Tongue (tissue), 3 donors: ENCODE data around the gene DYNC2LI1. TPM values are rescaled to one million over a fixed set of nuclear protein-coding genes. Genes with fewer than 3 reads are reported as not detected.

ENCODE experiments used
- DNase-seq: peaks from one replicate; pipeline ENCODE4 v3.0.0-alpha.2; 2015
- small RNA-seq: library from RNA; depleted of rRNA; stranded (forward); fragments of <200 nt; gene quantifications from one replicate; pipeline ENCODE3, GENCODE V24; 2014; ENCODE audit warnings: low replicate concordance
- total RNA-seq: library from RNA; depleted of rRNA; stranded (reverse); fragments of >200 nt; gene quantifications from one replicate; pipeline ENCODE4 v1.2.3, GENCODE V29; 2014

Gene DYNC2LI1
- total RNA-seq, 1 donor from 2014 or later: 37.3 TPM

- DNase-seq: no peak
Observed at GRCh38 chr2:43846140-43846793, 72.4 kb downstream of the DYNC2LI1 start.

GRCh38 chr2:43848214-43848613 is 74.4 kb downstream of the DYNC2LI1 start:
- no peak for DNase-seq

GRCh38 chr2:43851011-43851980 is 77.5 kb downstream of the DYNC2LI1 start:
- peak; percentile 6 for DNase-seq

GRCh38 chr2:43852196-43852730 is 78.4 kb downstream of the DYNC2LI1 start:
- DNase-seq: no peak

- no peak for DNase-seq
Observed at GRCh38 chr2:43853141-43854081, 79.6 kb downstream of the DYNC2LI1 start.

- no peak for DNase-seq
Observed at GRCh38 chr2:43854671-43855070, 80.8 kb downstream of the DYNC2LI1 start.

- DNase-seq: no peak
Observed at GRCh38 chr2:43855292-43855691, 81.5 kb downstream of the DYNC2LI1 start.

Small RNA genes within 50 kb of the gene (small RNA-seq; reads per million reads assigned to genes)
- not detected for gene RN7SKP66

Other genes with a start within 250 kb of the DYNC2LI1 start
- gene THADA, start 178.0 kb upstream of the DYNC2LI1 start, total RNA-seq: 57.0 TPM
- gene PLEKHH2, start 136.8 kb upstream of the DYNC2LI1 start, total RNA-seq: 26.0 TPM
- gene C1GALT1C1L, start 97.6 kb upstream of the DYNC2LI1 start, total RNA-seq: not detected
- gene ABCG5, start 64.8 kb downstream of the DYNC2LI1 start, total RNA-seq: not detected
- not detected for gene ABCG8, start 64.9 kb downstream of the DYNC2LI1 start, total RNA-seq
- 119 TPM for gene LRPPRC, start 221.9 kb downstream of the DYNC2LI1 start, total RNA-seq